ENCODE data around the gene KTN1.

KTN1 gene

DNA sequence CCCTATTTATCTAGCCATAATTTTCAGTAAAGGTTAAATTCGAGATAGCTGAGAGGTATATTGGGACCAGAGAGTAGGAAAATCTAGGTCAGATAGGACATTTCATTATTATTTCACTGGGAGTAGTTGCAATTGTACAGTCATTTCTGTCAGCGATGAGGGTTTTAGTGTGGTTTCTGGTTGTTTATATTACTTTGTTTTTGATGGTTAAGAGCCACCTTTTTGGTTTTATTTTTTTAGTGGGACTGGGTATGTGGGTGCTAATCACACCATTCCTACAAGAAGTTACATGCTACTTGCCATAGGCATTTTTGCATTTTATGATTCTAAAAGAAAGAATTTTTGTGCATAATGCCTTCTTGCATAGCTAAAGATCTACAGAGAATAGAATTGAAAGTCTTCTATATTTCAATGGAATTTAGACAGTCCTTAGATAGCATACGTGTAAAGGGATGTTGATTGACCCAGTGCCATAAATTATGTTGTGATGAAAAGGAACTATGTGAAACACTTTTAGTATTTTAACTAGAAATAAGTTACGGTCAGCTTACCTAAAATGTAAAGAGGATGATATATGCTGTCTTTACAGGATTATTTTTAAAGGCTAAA, 85.2 kb downstream of the KTN1 start:
- no peaks in the 10 kb centered on the region; the same call in 1 of the 2 replicates for H3F3A ChIP-seq (ENCODE audit: control insufficient read depth, insufficient read depth)
- no peaks in the 10 kb centered on the region for H3K9me2 ChIP-seq (replicated peaks; ENCODE audit: control insufficient read depth, low read length)
- no peaks in the 10 kb centered on the region for H3K4me1 ChIP-seq (ENCODE audit: control insufficient read depth, low read length)
- no peaks in the 10 kb centered on the region for H3K27me3 ChIP-seq (ENCODE audit: control insufficient read depth, low read length)
- H3K4me2 ChIP-seq (ENCODE audit: low read length), result no peak overlapping the region
- peaks cover 71% of the 10 kb centered on the region for H3K36me3 ChIP-seq (ENCODE audit: control insufficient read depth, low read length)
- no peak for TF ChIP-seq EZH2phosphoT487 (IDR thresholded peaks at IDR 0.05; ENCODE audit: borderline replicate concordance, low read length)
- TF ChIP-seq CTCF (IDR thresholded peaks at IDR 0.05; ENCODE audit: low read depth, low read length, poor library complexity, severe bottlenecking), result no peak
- H4K20me1 ChIP-seq (ENCODE audit: control insufficient read depth, insufficient read depth, low read depth, low read length), result no peaks in the 10 kb centered on the region
- H3K79me2 ChIP-seq (ENCODE audit: control insufficient read depth, low read length), result no peaks in the 10 kb centered on the region
- H3K27ac ChIP-seq (ENCODE audit: low read depth, low read length), result no peak overlapping the region
- H3K9me3 ChIP-seq (ENCODE audit: control insufficient read depth, insufficient read depth, low read length), result no peaks in the 10 kb centered on the region
- no peak overlapping the region for H3K4me3 ChIP-seq (ENCODE audit: low read length)

DNA sequence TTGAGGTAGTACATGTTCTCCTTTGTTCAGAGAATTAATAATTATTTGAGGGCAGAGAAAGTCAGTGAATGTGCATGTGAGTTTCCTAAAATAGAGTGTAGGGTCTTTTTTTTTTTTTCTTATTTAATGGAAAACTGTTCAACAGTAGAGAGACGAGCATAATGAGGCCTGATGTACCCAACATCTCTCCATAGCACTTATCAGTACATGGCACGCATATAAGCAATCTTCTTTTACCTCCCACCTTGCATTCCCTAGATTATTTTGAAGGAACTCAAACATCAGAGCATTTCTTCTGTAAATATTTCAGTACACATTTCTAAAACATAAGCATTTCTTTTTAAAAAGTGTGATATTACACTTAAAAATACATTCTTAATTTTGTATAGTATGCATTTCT, 87.8 kb downstream of the KTN1 start:
- peaks cover 76% of the 10 kb centered on the region for H3K36me3 ChIP-seq (ENCODE audit: control insufficient read depth, low read length)
- no peaks in the 10 kb centered on the region; the same call in 1 of the 2 replicates for H3F3A ChIP-seq (ENCODE audit: control insufficient read depth, insufficient read depth)
- H3K4me2 ChIP-seq (ENCODE audit: low read length), result no peak overlapping the region
- no peak for TF ChIP-seq EZH2phosphoT487 (IDR thresholded peaks at IDR 0.05; ENCODE audit: borderline replicate concordance, low read length)
- H4K20me1 ChIP-seq (ENCODE audit: control insufficient read depth, insufficient read depth, low read depth, low read length), result no peaks in the 10 kb centered on the region
- H3K4me1 ChIP-seq (ENCODE audit: control insufficient read depth, low read length), result no peaks in the 10 kb centered on the region
- no peaks in the 10 kb centered on the region for H3K9me2 ChIP-seq (replicated peaks; ENCODE audit: control insufficient read depth, low read length)
- no peak overlapping the region for H3K27ac ChIP-seq (ENCODE audit: low read depth, low read length)
- H3K4me3 ChIP-seq (ENCODE audit: low read length), result no peak overlapping the region
- H3K27me3 ChIP-seq (ENCODE audit: control insufficient read depth, low read length), result no peaks in the 10 kb centered on the region
- H3K9me3 ChIP-seq (ENCODE audit: control insufficient read depth, insufficient read depth, low read length), result no peaks in the 10 kb centered on the region
- H3K79me2 ChIP-seq (ENCODE audit: control insufficient read depth, low read length), result no peaks in the 10 kb centered on the region

DNA sequence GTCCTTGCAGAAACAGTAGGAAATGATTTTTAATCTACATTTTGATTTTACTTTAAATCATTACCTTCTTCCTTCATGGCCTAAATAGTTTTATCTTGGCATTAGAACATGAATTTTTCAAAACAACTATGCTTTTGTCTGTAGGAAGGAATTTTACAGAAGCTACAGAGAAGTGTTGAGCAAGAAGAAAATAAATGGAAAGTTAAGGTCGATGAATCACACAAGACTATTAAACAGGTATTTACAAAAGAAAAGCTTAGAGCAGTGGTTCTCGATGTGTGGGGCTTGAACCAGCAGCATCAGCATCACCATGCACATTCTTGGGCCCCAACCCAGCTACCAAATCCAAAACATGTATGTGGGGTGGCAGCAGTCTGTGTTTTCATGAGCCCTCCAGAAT, 91.6 kb downstream of the KTN1 start:
- no peak overlapping the region for H3K4me2 ChIP-seq (ENCODE audit: low read length)
- H4K20me1 ChIP-seq (ENCODE audit: control insufficient read depth, insufficient read depth, low read depth, low read length), result no peaks in the 10 kb centered on the region
- H3K4me1 ChIP-seq (ENCODE audit: control insufficient read depth, low read length), result no peaks in the 10 kb centered on the region
- H3K79me2 ChIP-seq (ENCODE audit: control insufficient read depth, low read length), result no peaks in the 10 kb centered on the region
- no peak overlapping the region for H3K27ac ChIP-seq (ENCODE audit: low read depth, low read length)
- H3F3A ChIP-seq (ENCODE audit: control insufficient read depth, insufficient read depth), result no peaks in the 10 kb centered on the region; the same call in 1 of the 2 replicates
- H3K9me3 ChIP-seq (ENCODE audit: control insufficient read depth, insufficient read depth, low read length), result no peaks in the 10 kb centered on the region
- no peaks in the 10 kb centered on the region for H3K9me2 ChIP-seq (replicated peaks; ENCODE audit: control insufficient read depth, low read length)
- H3K36me3 ChIP-seq (ENCODE audit: control insufficient read depth, low read length), result peaks cover 78% of the 10 kb centered on the region
- no peaks in the 10 kb centered on the region for H3K27me3 ChIP-seq (ENCODE audit: control insufficient read depth, low read length)
- TF ChIP-seq CTCF (IDR thresholded peaks at IDR 0.05; ENCODE audit: low read depth, low read length, poor library complexity, severe bottlenecking), result no peak
- no peak for TF ChIP-seq EZH2phosphoT487 (IDR thresholded peaks at IDR 0.05; ENCODE audit: borderline replicate concordance, low read length)
- H3K4me3 ChIP-seq (ENCODE audit: low read length), result no peak overlapping the region

DNA sequence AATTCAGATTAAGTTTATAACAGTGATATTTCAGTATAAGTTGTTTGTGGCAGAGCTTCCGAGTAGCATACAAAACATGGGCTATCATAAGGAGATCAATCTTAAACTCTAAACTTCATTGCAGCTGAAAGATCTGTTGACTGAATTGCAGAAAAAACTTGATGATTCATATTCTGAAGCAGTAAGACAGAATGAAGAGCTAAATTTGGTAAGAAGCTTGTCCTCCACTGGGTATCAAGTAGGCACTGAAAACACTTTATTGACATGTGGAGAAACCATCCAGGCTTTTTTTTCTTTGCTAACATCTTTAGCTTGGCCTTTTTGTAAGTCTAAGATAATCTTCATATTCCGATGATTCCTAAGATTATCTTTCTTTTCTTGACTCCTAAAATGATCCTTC, 93.0 kb downstream of the KTN1 start:
- Histone ChIP-seq H3K4me3 (ENCODE audit: low read length) (no peak overlapping the region), H3K9me2 (replicated peaks; ENCODE audit: control insufficient read depth, low read length) (no peaks in the 10 kb centered on the region), H3K4me2 (ENCODE audit: low read length) (no peak overlapping the region), H3K36me3 (ENCODE audit: control insufficient read depth, low read length) (peaks cover 80% of the 10 kb centered on the region), H3K27me3 (ENCODE audit: control insufficient read depth, low read length) (no peaks in the 10 kb centered on the region), H3K79me2 (ENCODE audit: control insufficient read depth, low read length) (no peaks in the 10 kb centered on the region), H3K9me3 (ENCODE audit: control insufficient read depth, insufficient read depth, low read length) (no peaks in the 10 kb centered on the region), H3F3A (ENCODE audit: control insufficient read depth, insufficient read depth) (no peaks in the 10 kb centered on the region), H4K20me1 (ENCODE audit: control insufficient read depth, insufficient read depth, low read depth, low read length) (no peaks in the 10 kb centered on the region), H3K27ac (ENCODE audit: low read depth, low read length) (no peak overlapping the region), H3K4me1 (ENCODE audit: control insufficient read depth, low read length) (no peaks in the 10 kb centered on the region)
- TF ChIP-seq CTCF (IDR thresholded peaks at IDR 0.05; ENCODE audit: low read depth, low read length, poor library complexity, severe bottlenecking) (no peak), EZH2phosphoT487 (IDR thresholded peaks at IDR 0.05; ENCODE audit: borderline replicate concordance, low read length) (no peak)

Data from DOHH2 (cell line).